ENCODE data around the gene NCAM1.

NCAM1 gene

GRCh38 chr11:113072237-113072858 lies 111.1 kb downstream of the NCAM1 start:
- no peak overlapping the region for H3K9ac ChIP-seq
- no peak overlapping the region for H2AFZ ChIP-seq
- H3K27ac ChIP-seq = no peak overlapping the region
- no peaks in the 10 kb centered on the region for H3K4me1 ChIP-seq
- no peak overlapping the region for H3K4me2 ChIP-seq (ENCODE audit: low read length)
- TF ChIP-seq CTCF (IDR thresholded peaks at IDR 0.05) = no peak
- H3K27me3 ChIP-seq (ENCODE audit: control insufficient read depth, insufficient read depth, low read length) = no peaks in the 10 kb centered on the region
- no peaks in the 10 kb centered on the region for H3K79me2 ChIP-seq
- no peaks in the 10 kb centered on the region for H3K9me3 ChIP-seq (ENCODE audit: control insufficient read depth, low read length)
- H3K4me3 ChIP-seq (ENCODE audit: low read depth, low read length) = no peak overlapping the region
- H3K36me3 ChIP-seq (ENCODE audit: control insufficient read depth, insufficient read depth, low read length) = no peaks in the 10 kb centered on the region

- Histone ChIP-seq H3K79me2 (no peaks in the 10 kb centered on the region), H3K27ac (no peak overlapping the region), H3K4me1 (no peaks in the 10 kb centered on the region), H2AFZ (no peak overlapping the region), H3K9ac (no peak overlapping the region), H3K4me2 (ENCODE audit: low read length) (no peak overlapping the region), H3K36me3 (ENCODE audit: control insufficient read depth, insufficient read depth, low read length) (no peaks in the 10 kb centered on the region), H3K9me3 (ENCODE audit: control insufficient read depth, low read length) (no peaks in the 10 kb centered on the region), H3K27me3 (ENCODE audit: control insufficient read depth, insufficient read depth, low read length) (no peaks in the 10 kb centered on the region), H3K4me3 (ENCODE audit: low read depth, low read length) (no peak overlapping the region)
- TF ChIP-seq CTCF (IDR thresholded peaks at IDR 0.05) = no peak
Observed at GRCh38 chr11:113073290-113073953, 112.2 kb downstream of the NCAM1 start.

- no peak for TF ChIP-seq CTCF (IDR thresholded peaks at IDR 0.05)
- Histone ChIP-seq H3K4me3 (ENCODE audit: low read depth, low read length) (no peak overlapping the region), H3K9ac (no peak overlapping the region), H3K27ac (no peak overlapping the region), H3K27me3 (ENCODE audit: control insufficient read depth, insufficient read depth, low read length) (no peaks in the 10 kb centered on the region), H3K4me1 (no peaks in the 10 kb centered on the region), H3K36me3 (ENCODE audit: control insufficient read depth, insufficient read depth, low read length) (no peaks in the 10 kb centered on the region), H3K79me2 (no peaks in the 10 kb centered on the region), H3K9me3 (ENCODE audit: control insufficient read depth, low read length) (no peaks in the 10 kb centered on the region), H2AFZ (no peak overlapping the region), H3K4me2 (ENCODE audit: low read length) (no peak overlapping the region)
Observed at GRCh38 chr11:113075586-113076095, 114.4 kb downstream of the NCAM1 start.

- no peak overlapping the region for H3K27ac ChIP-seq
- no peaks in the 10 kb centered on the region for H3K9me3 ChIP-seq (ENCODE audit: control insufficient read depth, low read length)
- H3K27me3 ChIP-seq (ENCODE audit: control insufficient read depth, insufficient read depth, low read length) = no peaks in the 10 kb centered on the region
- no peaks in the 10 kb centered on the region for H3K79me2 ChIP-seq
- no peak for TF ChIP-seq CTCF (IDR thresholded peaks at IDR 0.05)
- H3K4me3 ChIP-seq (ENCODE audit: low read depth, low read length) = no peak overlapping the region
- no peak overlapping the region for H3K4me2 ChIP-seq (ENCODE audit: low read length)
- H2AFZ ChIP-seq = no peak overlapping the region
- H3K9ac ChIP-seq = no peak overlapping the region
- no peaks in the 10 kb centered on the region for H3K36me3 ChIP-seq (ENCODE audit: control insufficient read depth, insufficient read depth, low read length)
- H3K4me1 ChIP-seq = no peaks in the 10 kb centered on the region
Observed at GRCh38 chr11:113077379-113077778, 116.2 kb downstream of the NCAM1 start.
